Measurements from ENCODE around the gene ZNF609. TPM values are rescaled to one million over a fixed set of nuclear protein-coding genes. Genes with fewer than 3 reads are reported as not detected.
A peak's percentile ranks its signal among the peaks of the same experiment; 100 is the strongest.

The ZNF609 gene
- total RNA-seq, 4 donors from 2014 or later = 38.7 to 50.6 (median 43.9) TPM

- no peak overlapping the region for H3K4me3 ChIP-seq
- no peaks in the 10 kb centered on the region for H3K27me3 ChIP-seq
- peaks cover 2 to 85% (median 29%) of the 10 kb centered on the region in 3 donors for H3K4me1 ChIP-seq
- WGBS, 2 donors (ENCODE audit: low coverage in 1 of 2) = 50 to 67% methylated on average over 1 to 3 of the region's 3 CpGs
- H3K27ac ChIP-seq = peak overlapping the region in 3 of 4 donors; percentile 46 to 93 (median 78)
- TF ChIP-seq CTCF (IDR thresholded peaks at IDR 0.05) = no peak
- TF ChIP-seq EP300 (IDR thresholded peaks at IDR 0.05) = no peak
- TF ChIP-seq POLR2AphosphoS5 (IDR thresholded peaks at IDR 0.05) = no peak
- TF ChIP-seq POLR2A (IDR thresholded peaks at IDR 0.05) = no peak
- H3K9me3 ChIP-seq = no peaks in the 10 kb centered on the region
- peaks cover 0 to 77% of the 10 kb centered on the region in 2 donors for H3K36me3 ChIP-seq
- ATAC-seq = no peak
These were observed 227.3 kb downstream of the ZNF609 start for GRCh38 chr15:64687688-64688087.

DNA sequence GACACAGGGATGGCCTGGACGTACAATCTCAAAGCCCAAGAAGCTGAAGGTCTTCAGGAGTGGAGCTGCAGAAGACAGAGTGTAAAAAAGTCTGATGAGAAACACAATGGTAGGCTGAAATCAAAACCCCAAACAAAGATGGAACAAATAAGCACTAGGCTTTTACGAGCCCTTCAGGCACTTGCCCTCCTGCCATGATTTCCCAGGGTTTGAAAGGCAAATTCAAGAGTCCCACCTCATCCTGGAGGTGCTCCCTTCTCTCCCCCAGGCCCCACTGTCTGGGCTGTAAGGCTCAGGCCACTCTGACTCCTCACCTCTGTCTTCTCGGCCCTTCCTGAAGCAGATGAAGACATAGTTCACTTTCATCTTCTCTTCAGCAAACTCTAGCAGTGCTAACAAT lies 228.4 kb downstream of the ZNF609 start:
- no peak for ATAC-seq
- no peak overlapping the region for H3K4me3 ChIP-seq
- H3K27ac ChIP-seq = peak overlapping the region in 3 of 4 donors; percentile 44 to 93 (median 78)
- 53 to 77% methylated on average over 2 to 3 of the region's 3 CpGs for WGBS, 2 donors (ENCODE audit: low coverage in 1 of 2)
- no peaks in the 10 kb centered on the region for H3K27me3 ChIP-seq
- peaks cover 5 to 85% (median 39%) of the 10 kb centered on the region in 3 donors for H3K4me1 ChIP-seq
- H3K9me3 ChIP-seq = no peaks in the 10 kb centered on the region
- TF ChIP-seq POLR2A (IDR thresholded peaks at IDR 0.05) (no peak), EP300 (IDR thresholded peaks at IDR 0.05) (no peak), CTCF (IDR thresholded peaks at IDR 0.05) (no peak), POLR2AphosphoS5 (IDR thresholded peaks at IDR 0.05) (no peak)
- peaks cover 0 to 69% of the 10 kb centered on the region in 2 donors for H3K36me3 ChIP-seq

GRCh38 chr15:64690008-64690407 lies 229.6 kb downstream of the ZNF609 start:
- H3K27ac ChIP-seq = peak overlapping the region; percentile 8 to 93 (median 80)
- ATAC-seq = no peak

DNA sequence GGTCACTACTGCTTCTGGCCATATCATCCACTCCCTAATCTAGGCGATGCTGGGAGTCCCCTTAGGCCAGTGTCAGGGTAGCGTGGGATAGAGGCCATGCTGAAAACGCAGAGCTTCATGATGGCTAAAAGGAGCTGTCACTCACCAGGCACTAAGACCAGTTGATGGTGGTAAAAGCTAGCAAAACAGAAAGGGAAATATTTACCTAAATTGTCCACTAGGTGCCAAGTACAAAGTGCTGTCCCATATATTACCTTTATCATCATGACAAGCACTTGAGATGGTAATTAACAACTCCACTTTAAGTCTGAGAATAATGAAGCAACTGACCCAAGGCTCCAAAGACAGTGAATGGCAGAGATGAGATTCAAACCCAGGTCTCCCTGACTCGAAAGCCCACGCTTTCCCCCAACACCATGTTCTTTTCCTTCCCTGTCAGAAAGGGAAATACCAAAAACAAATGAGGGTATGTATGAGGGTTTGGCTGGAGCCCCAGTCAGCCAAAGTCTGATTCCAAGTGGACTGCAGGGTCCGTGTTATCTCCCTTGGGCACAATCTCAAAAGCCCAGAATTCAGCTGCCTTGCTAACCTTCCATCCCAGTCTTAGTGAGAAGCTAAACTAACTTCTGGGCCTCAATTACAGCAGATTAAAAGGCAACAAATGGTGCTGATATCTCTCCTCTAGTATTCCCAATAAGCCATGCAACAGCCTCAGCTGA lies 230.4 kb downstream of the ZNF609 start:
- Histone ChIP-seq H3K4me3 (no peak overlapping the region), H3K36me3 (peaks cover 0 to 62% of the 10 kb centered on the region in 2 donors), H3K9me3 (no peaks in the 10 kb centered on the region), H3K4me1 (peaks cover 5 to 95% (median 55%) of the 10 kb centered on the region in 3 donors), H3K27ac (peak overlapping the region; percentile 8 to 93 (median 80)), H3K27me3 (no peaks in the 10 kb centered on the region)
- 51 to 67% methylated on average over 1 to 6 of the region's 6 CpGs for WGBS, 2 donors (ENCODE audit: low coverage in 1 of 2)
- ATAC-seq = no peak
- TF ChIP-seq EP300 (IDR thresholded peaks at IDR 0.05) = no peak
- TF ChIP-seq POLR2AphosphoS5 (IDR thresholded peaks at IDR 0.05) = no peak
- peak in 1 of 4 experiments; percentile 3 for TF ChIP-seq CTCF (IDR thresholded peaks at IDR 0.05)

More at GRCh38 chr15:64690008-64690407, 229.6 kb downstream of the ZNF609 start:
- no peaks in the 10 kb centered on the region for H3K27me3 ChIP-seq
- TF ChIP-seq EP300 (IDR thresholded peaks at IDR 0.05) (no peak), POLR2AphosphoS5 (IDR thresholded peaks at IDR 0.05) (no peak), POLR2A (IDR thresholded peaks at IDR 0.05) (no peak), CTCF (IDR thresholded peaks at IDR 0.05) (no peak)
- peaks cover 5 to 94% (median 50%) of the 10 kb centered on the region in 3 donors for H3K4me1 ChIP-seq
- H3K4me3 ChIP-seq = no peak overlapping the region
- peaks cover 0 to 68% of the 10 kb centered on the region in 2 donors for H3K36me3 ChIP-seq
- no peaks in the 10 kb centered on the region for H3K9me3 ChIP-seq
- WGBS, 2 donors (ENCODE audit: low coverage in 1 of 2) = 10 to 48% methylated on average over 1 to 3 of the region's 3 CpGs

Measured in gastroesophageal sphincter (tissue), 4 donors.